Measurements from ENCODE around the gene ADAM12.

ADAM12 gene

DNA sequence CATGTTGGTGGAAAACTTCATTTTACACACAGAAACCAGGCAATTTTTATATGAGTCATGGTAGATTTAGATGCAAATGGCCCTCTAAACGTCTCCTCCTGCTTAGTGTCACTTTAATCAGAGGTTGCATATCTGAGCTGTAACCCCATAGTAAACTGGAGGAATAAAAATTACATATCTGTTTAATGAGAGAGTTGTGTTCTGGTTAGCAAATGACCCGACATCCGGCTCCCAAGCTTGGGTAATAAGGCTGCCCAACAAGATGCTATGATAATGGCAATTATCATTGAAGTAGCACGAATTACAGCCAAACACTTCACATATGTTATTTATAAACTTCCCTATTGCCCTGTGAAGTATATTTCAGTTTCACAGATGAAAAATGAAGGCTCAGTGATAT, 10.6 kb upstream of the ADAM12 start:
- DNase-seq: peak; percentile 45
- Histone ChIP-seq H3K27me3 (no peaks in the 10 kb centered on the region), H3K4me1 (peaks cover 38% of the 10 kb centered on the region), H3K9me3 (no peaks in the 10 kb centered on the region), H3K36me3 (no peaks in the 10 kb centered on the region), H3K4me3 (ENCODE audit: low read depth, low read length) (peak overlapping the region; percentile 17)
- TF ChIP-seq, protein P1, sequence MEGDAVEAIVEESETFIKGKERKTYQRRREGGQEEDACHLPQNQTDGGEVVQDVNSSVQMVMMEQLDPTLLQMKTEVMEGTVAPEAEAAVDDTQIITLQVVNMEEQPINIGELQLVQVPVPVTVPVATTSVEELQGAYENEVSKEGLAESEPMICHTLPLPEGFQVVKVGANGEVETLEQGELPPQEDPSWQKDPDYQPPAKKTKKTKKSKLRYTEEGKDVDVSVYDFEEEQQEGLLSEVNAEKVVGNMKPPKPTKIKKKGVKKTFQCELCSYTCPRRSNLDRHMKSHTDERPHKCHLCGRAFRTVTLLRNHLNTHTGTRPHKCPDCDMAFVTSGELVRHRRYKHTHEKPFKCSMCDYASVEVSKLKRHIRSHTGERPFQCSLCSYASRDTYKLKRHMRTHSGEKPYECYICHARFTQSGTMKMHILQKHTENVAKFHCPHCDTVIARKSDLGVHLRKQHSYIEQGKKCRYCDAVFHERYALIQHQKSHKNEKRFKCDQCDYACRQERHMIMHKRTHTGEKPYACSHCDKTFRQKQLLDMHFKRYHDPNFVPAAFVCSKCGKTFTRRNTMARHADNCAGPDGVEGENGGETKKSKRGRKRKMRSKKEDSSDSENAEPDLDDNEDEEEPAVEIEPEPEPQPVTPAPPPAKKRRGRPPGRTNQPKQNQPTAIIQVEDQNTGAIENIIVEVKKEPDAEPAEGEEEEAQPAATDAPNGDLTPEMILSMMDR (IDR thresholded peaks at IDR 0.05; ENCODE audit: low read depth, low read length): no peak

DNA sequence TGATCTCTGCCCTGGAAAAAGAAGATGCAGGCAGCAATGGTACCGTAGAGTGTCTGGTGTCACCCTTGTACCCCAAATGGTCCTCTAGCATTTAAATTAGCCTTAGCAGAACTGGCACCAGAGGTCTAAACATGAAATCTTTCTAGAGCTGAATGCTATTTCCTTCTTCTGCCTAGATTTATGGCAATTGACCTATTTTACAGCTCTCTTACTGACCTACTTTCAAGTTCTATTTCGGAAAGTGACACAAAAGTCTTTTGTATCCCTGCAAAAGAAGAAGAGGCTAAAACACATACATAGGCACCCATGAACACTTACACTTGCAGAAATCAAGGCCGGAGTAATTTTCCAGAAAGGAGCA, 10.1 kb upstream of the ADAM12 start:
- Histone ChIP-seq H3K27me3 (no peaks in the 10 kb centered on the region), H3K4me3 (ENCODE audit: low read depth, low read length) (no peak overlapping the region), H3K9me3 (no peaks in the 10 kb centered on the region), H3K4me1 (peaks cover 34% of the 10 kb centered on the region), H3K36me3 (no peaks in the 10 kb centered on the region)
- no peak for DNase-seq
- TF ChIP-seq, protein P1 (IDR thresholded peaks at IDR 0.05; ENCODE audit: low read depth, low read length): no peak

DNA sequence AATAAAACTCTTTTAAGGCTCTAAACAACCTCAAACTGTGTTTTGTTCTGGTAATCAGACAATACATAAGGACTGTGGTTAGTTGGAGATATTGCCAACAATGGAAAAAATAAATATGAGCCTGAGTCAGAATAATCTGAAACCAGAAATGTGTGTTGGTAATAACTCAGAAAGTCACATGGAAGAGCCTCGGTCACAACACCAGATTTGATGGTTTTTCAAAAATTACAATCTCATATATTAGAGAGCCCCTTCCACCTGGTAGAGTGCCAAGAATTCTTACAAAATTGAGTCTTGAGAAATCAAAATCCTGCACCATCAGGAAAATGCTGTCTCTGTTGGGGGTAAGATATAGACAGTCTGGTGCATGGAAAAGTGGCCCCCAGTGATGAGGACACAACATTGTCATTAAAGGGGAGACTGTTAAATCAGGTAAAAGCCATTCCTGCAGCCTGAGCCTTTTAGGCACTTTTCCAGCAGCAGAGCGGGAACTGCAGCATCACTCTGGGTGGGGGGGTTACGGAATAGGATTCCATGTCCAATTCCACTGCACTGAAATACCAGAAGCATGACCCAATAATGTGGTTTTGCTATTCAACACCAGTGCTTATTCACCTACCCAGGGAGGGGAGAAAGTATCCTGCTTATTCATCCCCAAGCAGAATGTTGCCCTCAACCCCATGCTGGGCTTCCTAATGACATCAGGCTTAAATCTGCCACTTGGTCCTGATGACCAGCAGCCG, 9.5 kb upstream of the ADAM12 start:
- DNase-seq: no peak
- Histone ChIP-seq H3K4me1 (peaks cover 30% of the 10 kb centered on the region), H3K9me3 (no peaks in the 10 kb centered on the region), H3K36me3 (no peaks in the 10 kb centered on the region), H3K27me3 (no peaks in the 10 kb centered on the region), H3K4me3 (ENCODE audit: low read depth, low read length) (no peak overlapping the region)
- TF ChIP-seq, protein P1 (IDR thresholded peaks at IDR 0.05; ENCODE audit: low read depth, low read length): no peak

DNA sequence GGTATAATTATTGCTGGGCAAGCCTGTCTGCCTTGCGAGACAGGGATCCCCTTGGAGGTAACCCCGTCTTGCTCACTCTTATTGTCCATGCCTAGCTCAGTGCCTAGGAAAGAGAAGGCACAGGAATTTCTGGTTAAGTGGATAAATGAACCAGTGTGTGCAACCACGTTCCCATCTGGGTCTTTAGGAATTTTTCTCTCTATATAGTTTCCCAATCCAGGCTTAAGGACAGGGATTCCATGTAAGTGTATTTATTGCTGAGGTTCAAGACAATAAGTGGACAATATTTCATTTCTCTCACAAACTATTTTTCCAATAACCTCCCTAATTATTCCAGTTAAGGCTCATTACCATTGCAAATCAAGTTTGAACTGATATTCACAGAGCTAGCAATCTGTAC, 8.9 kb upstream of the ADAM12 start:
- Histone ChIP-seq H3K36me3 (no peaks in the 10 kb centered on the region), H3K27me3 (no peaks in the 10 kb centered on the region), H3K9me3 (no peaks in the 10 kb centered on the region), H3K4me3 (ENCODE audit: low read depth, low read length) (no peak overlapping the region), H3K4me1 (peaks cover 28% of the 10 kb centered on the region)
- TF ChIP-seq, protein P1 (IDR thresholded peaks at IDR 0.05; ENCODE audit: low read depth, low read length): no peak
- DNase-seq: no peak

DNA sequence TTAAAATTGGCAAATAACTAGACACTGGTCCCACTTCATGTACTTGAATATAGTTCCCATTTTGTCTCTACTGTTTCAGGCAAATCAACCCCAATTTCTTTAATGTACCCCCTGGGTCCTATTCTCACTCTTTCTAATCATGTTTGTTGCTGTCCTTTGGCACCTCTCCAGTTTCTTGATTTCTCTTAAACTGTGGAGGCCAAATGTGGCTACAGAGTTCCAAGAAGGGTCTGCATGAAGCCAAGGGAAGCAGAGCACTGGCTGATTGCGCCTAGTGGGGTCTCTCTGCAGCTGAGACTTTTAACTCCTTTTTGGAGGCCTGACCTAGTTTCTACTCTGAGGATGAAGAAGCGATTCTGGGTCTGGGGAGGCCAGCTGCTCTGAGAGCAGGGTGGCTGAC, 6.7 kb upstream of the ADAM12 start:
- TF ChIP-seq, protein P1 (IDR thresholded peaks at IDR 0.05; ENCODE audit: low read depth, low read length): no peak
- Histone ChIP-seq H3K9me3 (no peaks in the 10 kb centered on the region), H3K4me3 (ENCODE audit: low read depth, low read length) (no peak overlapping the region), H3K27me3 (no peaks in the 10 kb centered on the region), H3K36me3 (no peaks in the 10 kb centered on the region), H3K4me1 (peaks cover 28% of the 10 kb centered on the region)
- no peak for DNase-seq

DNA sequence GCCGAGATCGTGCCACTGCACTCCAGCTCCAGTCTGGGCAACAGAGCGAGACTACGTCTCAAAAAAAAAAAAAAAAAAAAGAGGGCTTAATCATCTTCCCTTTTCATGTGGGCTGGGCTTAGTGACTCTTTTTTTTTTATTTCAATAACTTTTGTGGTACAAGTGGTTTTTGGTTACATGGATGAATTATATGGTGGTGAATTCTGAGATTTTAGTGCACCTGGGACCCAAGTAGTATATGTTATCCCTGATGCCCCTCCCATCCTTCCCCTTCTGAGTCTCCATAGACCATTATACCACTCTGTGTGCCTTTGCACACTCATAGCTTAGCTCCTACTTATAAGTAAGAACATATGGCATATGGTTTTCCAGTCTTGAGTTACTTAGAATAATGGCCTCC, 4.8 kb upstream of the ADAM12 start:
- H3K4me3 ChIP-seq (ENCODE audit: low read depth, low read length): no peak overlapping the region
- no peak for DNase-seq
- no peaks in the 10 kb centered on the region for H3K9me3 ChIP-seq
- TF ChIP-seq, protein P1 (IDR thresholded peaks at IDR 0.05; ENCODE audit: low read depth, low read length): no peak
- H3K27me3 ChIP-seq: no peaks in the 10 kb centered on the region
- no peaks in the 10 kb centered on the region for H3K36me3 ChIP-seq
- H3K4me1 ChIP-seq: peaks cover 18% of the 10 kb centered on the region

Measured in BE2C (cell line).